ENCODE data around the gene CCDC85C. TPM values are rescaled to one million over a fixed set of nuclear protein-coding genes. Genes with fewer than 3 reads are reported as not detected.

The CCDC85C gene
- total and polyA plus RNA-seq, 2 of the 8 experiments (the other 6 are each of a cell fraction or from before 2014, with no cell fraction given), result 16.8 to 35.8 TPM

- ChIA-PET POLR2A (ENCODE audit: partially characterized antibody) (no interaction called here), CTCF (ENCODE audit: partially characterized antibody) (no interaction called here)
- H3K27ac ChIP-seq (ENCODE audit: low read depth, low read length), result no peak overlapping the region
- H2BK12ac ChIP-seq (ENCODE audit: low read depth, low read length), result no peak overlapping the region
- no peak overlapping the region for H2AK5ac ChIP-seq (ENCODE audit: low read depth, low read length)
- FAIRE-seq, result no peak
- H3K23me2 ChIP-seq (ENCODE audit: low read depth, low read length), result peaks cover 4% of the 10 kb centered on the region
- no peak overlapping the region for H2AFZ ChIP-seq (ENCODE audit: low read length)
- H4K5ac ChIP-seq (ENCODE audit: insufficient read length, low read depth, low read length), result no peak overlapping the region
- no peaks in the 10 kb centered on the region for H3K36me3 ChIP-seq (ENCODE audit: control insufficient read depth in 2 of 4, insufficient read depth in 4 of 4, low read length in 3 of 4)
- no peak for TF ChIP-seq BCL11A (IDR thresholded peaks at IDR 0.05; ENCODE audit: low read depth in 2 of 2, low read length in 2 of 2)
- TF ChIP-seq POLR2A (IDR thresholded peaks at IDR 0.05; ENCODE audit: control extremely low read depth in 1 of 2, low read depth in 2 of 2, low read length in 2 of 2), result no peak
- no peak for TF ChIP-seq EZH2 (IDR thresholded peaks at IDR 0.05; ENCODE audit: low read depth, low read length, severe bottlenecking)
- no peak for TF ChIP-seq SP1 (IDR thresholded peaks at IDR 0.05; ENCODE audit: low read depth, low read length)
- TF ChIP-seq JUN (IDR thresholded peaks at IDR 0.05; ENCODE audit: low read depth, low read length), result no peak
- TF ChIP-seq YY1 (IDR thresholded peaks at IDR 0.05; ENCODE audit: low read depth, low read length), result no peak
- TF ChIP-seq RNF2 (IDR thresholded peaks at IDR 0.05; ENCODE audit: borderline replicate concordance, low read depth, low read length, missing control alignments, poor library complexity, severe bottlenecking), result no peak
- no peak for TF ChIP-seq HDAC6 (IDR thresholded peaks at IDR 0.05; ENCODE audit: low read depth, low read length)
- H3K4me3 ChIP-seq (ENCODE audit: extremely low read depth in 1 of 4, insufficient read depth in 2 of 4, low read depth in 3 of 4, low read length in 4 of 4), result no peak overlapping the region
- peaks cover 7% of the 10 kb centered on the region; the same call in 1 of the 2 replicates for H3K79me1 ChIP-seq (ENCODE audit: low read depth, low read length)
- H3K9me3 ChIP-seq (ENCODE audit: insufficient read depth in 2 of 2, low read depth in 1 of 2, low read length in 1 of 2), result no peaks in the 10 kb centered on the region
- H3K79me2 ChIP-seq (ENCODE audit: control insufficient read depth in 1 of 2, insufficient read depth in 2 of 2, low read length in 2 of 2), result peaks cover 29 to 84% of the 10 kb centered on the region in 2 experiments
- no peak overlapping the region for H3K4me2 ChIP-seq (ENCODE audit: insufficient read depth in 1 of 2, low read depth in 2 of 2, low read length in 2 of 2)
- no peak overlapping the region for H3K14ac ChIP-seq (ENCODE audit: insufficient read length)
- H4K20me1 ChIP-seq (replicated peaks in 1 of 2; ENCODE audit: control insufficient read depth in 1 of 2, insufficient read depth in 2 of 2, low read length in 2 of 2), result peaks cover 6 to 14% of the 10 kb centered on the region in 2 experiments
- H3K9ac ChIP-seq (replicated peaks in 1 of 4; ENCODE audit: extremely low read depth in 1 of 4, low read depth in 3 of 4, low read length in 3 of 4), result peak overlapping the region in 1 of 4 experiments; percentile 43; a peak in 1 of 7 replicates
- no peak overlapping the region for H3K56ac ChIP-seq (replicated peaks; ENCODE audit: insufficient read length, low read depth, low read length)
- DNase-seq (ENCODE audit: low read depth in 1 of 2, low spot score in 2 of 2), result no peak
- no peak overlapping the region for H2BK15ac ChIP-seq (ENCODE audit: low read length)
- no peak overlapping the region for H2BK5ac ChIP-seq (ENCODE audit: low read depth, low read length)
- no peak overlapping the region for H3K23ac ChIP-seq (ENCODE audit: insufficient read length)
- H3K18ac ChIP-seq (ENCODE audit: extremely low read depth, low read length), result no peak overlapping the region
- WGBS, 2 experiments (ENCODE audit: extremely low coverage in 1 of 2, insufficient coverage in 1 of 2, insufficient read length in 1 of 2, insufficient replicate concordance in 2 of 2, low coverage in 1 of 2, low lambda C conversion rate in 2 of 2, missing lambda C conversion rate in 1 of 2), result 84% methylated on average over 2 of the region's 2 CpGs; no CpG with 5 or more reads in 1 of the 2 experiments
- no peak overlapping the region for H2BK120ac ChIP-seq (replicated peaks; ENCODE audit: low read depth, low read length)
- H3K4me1 ChIP-seq (replicated peaks in 1 of 4; ENCODE audit: control insufficient read depth in 3 of 4, insufficient read depth in 4 of 4, low read length in 3 of 4), result peaks cover 0 to 6% (median under 1%) of the 10 kb centered on the region in 4 experiments; a peak in 5 of 7 replicates
- H3K27me3 ChIP-seq (replicated peaks in 1 of 4; ENCODE audit: control insufficient read depth in 3 of 4, extremely low read depth in 1 of 4, insufficient read depth in 3 of 4, low read length in 3 of 4), result no peaks in the 10 kb centered on the region
- no peak overlapping the region for H3K4ac ChIP-seq (replicated peaks; ENCODE audit: insufficient read length, low read depth, low read length)
- H4K8ac ChIP-seq (ENCODE audit: extremely low read depth, insufficient read depth, low read length), result no peak overlapping the region
- no peak overlapping the region for H2BK20ac ChIP-seq (ENCODE audit: low read length)
- H4K91ac ChIP-seq (replicated peaks; ENCODE audit: insufficient read length, low read length), result no peak overlapping the region
Measured at GRCh38 chr14:99484106-99484505, 119.9 kb downstream of the CCDC85C start.

All from H1 (cell line).